HepG2 (cell line): Measurements from ENCODE around the gene FGFR3. TPM values are rescaled to one million over a fixed set of nuclear protein-coding genes. Genes with fewer than 3 reads are reported as not detected.
A peak's percentile ranks its signal among the peaks of the same experiment; 100 is the strongest.

Experiments used
- MNT ChIP-seq: fragments of 450-650 bp; IDR thresholded peaks from 2 replicates; pipeline ENCODE4 v1.6.1; 2016
- NR2F6 ChIP-seq, 2 experiments: IDR thresholded peaks; 2 replicates each; pipeline ENCODE4 v1.6.1; 2016; ENCODE audit warnings: antibody characterized with exemption in 1 of 2, mild to moderate bottlenecking in 1 of 2
- RXRA ChIP-seq: sonication (generic); formaldehyde crosslinking; IDR thresholded peaks from 2 replicates; pipeline ENCODE4 v1.5.1; 2020; ENCODE audit warnings: missing genetic modification reagents
- RXRB ChIP-seq: IDR thresholded peaks from 2 replicates; pipeline ENCODE4 v1.6.1; 2016; ENCODE audit warnings: borderline replicate concordance, missing genetic modification reagents, missing compliant biosample characterization
- THAP9 ChIP-seq: sonication (generic); formaldehyde crosslinking; IDR thresholded peaks from 2 replicates; pipeline ENCODE4; 2020; ENCODE audit warnings: missing genetic modification reagents, mild to moderate bottlenecking, borderline replicate concordance
- ZKSCAN1 ChIP-seq: fragments of 150-350 bp; IDR thresholded peaks from 2 replicates; pipeline ENCODE4 v1.6.1; 2014; ENCODE audit warnings: low read length
- ZKSCAN8 ChIP-seq: IDR thresholded peaks from 2 replicates; pipeline ENCODE4 v1.6.1; 2016; ENCODE audit warnings: borderline replicate concordance, missing genetic modification reagents, missing compliant biosample characterization
- ZMYM2 ChIP-seq: sonication (generic); formaldehyde crosslinking; IDR thresholded peaks from 2 replicates; pipeline ENCODE4 v1.8.0; 2022; ENCODE audit warnings: mild to moderate bottlenecking, missing genetic modification reagents
- ZNF264 ChIP-seq: sonication (generic); formaldehyde crosslinking; IDR thresholded peaks from 2 replicates; pipeline ENCODE4 v1.4.0; 2020; ENCODE audit warnings: missing genetic modification reagents
- ZNF331 ChIP-seq: sonication (generic); formaldehyde crosslinking; IDR thresholded peaks from 2 replicates; pipeline ENCODE4 v1.4.0; 2020; ENCODE audit warnings: missing genetic modification reagents
- ZNF350 ChIP-seq: sonication (generic); formaldehyde crosslinking; IDR thresholded peaks from 2 replicates; pipeline ENCODE4 v1.4.0; 2020; ENCODE audit warnings: mild to moderate bottlenecking, low read depth, missing genetic modification reagents, borderline replicate concordance
- ZSCAN30 ChIP-seq: sonication (generic); formaldehyde crosslinking; IDR thresholded peaks from 2 replicates; pipeline ENCODE4 v1.5.0; 2020; ENCODE audit warnings: mild to moderate bottlenecking, missing genetic modification reagents
- polyA plus RNA-seq, 8 experiments: library from polyadenylated mRNA; depleted of rRNA in 3 of 8; stranded (reverse) in 7 of 8; unstranded in 1 of 8; fragments of >200 nt; fragmentation: Illumina TruSeq in 4 of 8; extraction: Trizol in 4 of 8; gene quantifications; 2 replicates each; pipeline versions ENCODE4 v1.2.1 to v1.2.3, GENCODE V29; 2011 to 2016; ENCODE audit warnings: low read depth in 4 of 8, missing spikeins in 1 of 8, mixed read lengths in 1 of 8; ENCODE audit not compliant: insufficient read depth in 1 of 8
- total RNA-seq, 5 experiments: library from RNA; depleted of rRNA; stranded (reverse); fragments of >200 nt; fragmentation: Illumina TruSeq; extraction: Trizol; gene quantifications; 2 replicates each; pipeline ENCODE4 v1.2.3, GENCODE V29; 2016; ENCODE audit warnings: low read depth in 1 of 5
- TF ChIP-seq, protein P1 (sequence below): sonication (generic); formaldehyde crosslinking; IDR thresholded peaks from 2 replicates; pipeline ENCODE4 v1.4.0; 2020; ENCODE audit warnings: missing genetic modification reagents
- TF ChIP-seq, protein P2 (sequence below): sonication (generic); formaldehyde crosslinking; IDR thresholded peaks from 2 replicates; pipeline ENCODE4 v1.4.0; 2020; ENCODE audit warnings: missing genetic modification reagents, borderline replicate concordance

Gene FGFR3
- total and polyA plus RNA-seq, 2 of the 13 experiments (the other 11 are each of a cell fraction or from before 2014, with no cell fraction given) = 103 to 109 TPM

GRCh38 chr4:1747603-1747967, 45.5 kb upstream of the FGFR3 start (continued):
- peak; percentile 53 for TF ChIP-seq MNT
- TF ChIP-seq, protein P1, sequence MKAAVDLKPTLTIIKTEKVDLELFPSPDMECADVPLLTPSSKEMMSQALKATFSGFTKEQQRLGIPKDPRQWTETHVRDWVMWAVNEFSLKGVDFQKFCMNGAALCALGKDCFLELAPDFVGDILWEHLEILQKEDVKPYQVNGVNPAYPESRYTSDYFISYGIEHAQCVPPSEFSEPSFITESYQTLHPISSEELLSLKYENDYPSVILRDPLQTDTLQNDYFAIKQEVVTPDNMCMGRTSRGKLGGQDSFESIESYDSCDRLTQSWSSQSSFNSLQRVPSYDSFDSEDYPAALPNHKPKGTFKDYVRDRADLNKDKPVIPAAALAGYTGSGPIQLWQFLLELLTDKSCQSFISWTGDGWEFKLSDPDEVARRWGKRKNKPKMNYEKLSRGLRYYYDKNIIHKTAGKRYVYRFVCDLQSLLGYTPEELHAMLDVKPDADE (CRISPR knock-in tag) = no peak
- no peak for TF ChIP-seq ZMYM2 (CRISPR knock-in tag)
- TF ChIP-seq ZNF331 = no peak
- 0 out of 2 replicates have a peak, but pooled peaks have one; percentile 10 for TF ChIP-seq ZKSCAN8 (CRISPR knock-in tag)
- TF ChIP-seq, protein P2, sequence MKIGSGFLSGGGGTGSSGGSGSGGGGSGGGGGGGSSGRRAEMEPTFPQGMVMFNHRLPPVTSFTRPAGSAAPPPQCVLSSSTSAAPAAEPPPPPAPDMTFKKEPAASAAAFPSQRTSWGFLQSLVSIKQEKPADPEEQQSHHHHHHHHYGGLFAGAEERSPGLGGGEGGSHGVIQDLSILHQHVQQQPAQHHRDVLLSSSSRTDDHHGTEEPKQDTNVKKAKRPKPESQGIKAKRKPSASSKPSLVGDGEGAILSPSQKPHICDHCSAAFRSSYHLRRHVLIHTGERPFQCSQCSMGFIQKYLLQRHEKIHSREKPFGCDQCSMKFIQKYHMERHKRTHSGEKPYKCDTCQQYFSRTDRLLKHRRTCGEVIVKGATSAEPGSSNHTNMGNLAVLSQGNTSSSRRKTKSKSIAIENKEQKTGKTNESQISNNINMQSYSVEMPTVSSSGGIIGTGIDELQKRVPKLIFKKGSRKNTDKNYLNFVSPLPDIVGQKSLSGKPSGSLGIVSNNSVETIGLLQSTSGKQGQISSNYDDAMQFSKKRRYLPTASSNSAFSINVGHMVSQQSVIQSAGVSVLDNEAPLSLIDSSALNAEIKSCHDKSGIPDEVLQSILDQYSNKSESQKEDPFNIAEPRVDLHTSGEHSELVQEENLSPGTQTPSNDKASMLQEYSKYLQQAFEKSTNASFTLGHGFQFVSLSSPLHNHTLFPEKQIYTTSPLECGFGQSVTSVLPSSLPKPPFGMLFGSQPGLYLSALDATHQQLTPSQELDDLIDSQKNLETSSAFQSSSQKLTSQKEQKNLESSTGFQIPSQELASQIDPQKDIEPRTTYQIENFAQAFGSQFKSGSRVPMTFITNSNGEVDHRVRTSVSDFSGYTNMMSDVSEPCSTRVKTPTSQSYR (CRISPR knock-in tag) = peak; percentile 6; the same call in 1 of the 2 replicates
- peak; percentile 74; the same call in 1 of the 2 replicates for TF ChIP-seq RXRB
- TF ChIP-seq ZSCAN30 = 0 out of 2 replicates have a peak, but pooled peaks have one; percentile 5
- peak; percentile 98 for TF ChIP-seq RXRA
- TF ChIP-seq ZNF264 (CRISPR knock-in tag) = peak; percentile 100
- TF ChIP-seq THAP9 (CRISPR knock-in tag) = 0 out of 2 replicates have a peak, but pooled peaks have one; percentile 30
- 0 out of 2 replicates have a peak, but pooled peaks have one; percentile 26 for TF ChIP-seq NR2F6 (IDR thresholded peaks at IDR 0.05)
- no peak for TF ChIP-seq NR2F6 (CRISPR knock-in tag; IDR thresholded peaks at IDR 0.05)
- no peak for TF ChIP-seq ZNF350
- no peak for TF ChIP-seq ZKSCAN1
